ENCODE data around the gene TALDO1.

Gene TALDO1

DNA sequence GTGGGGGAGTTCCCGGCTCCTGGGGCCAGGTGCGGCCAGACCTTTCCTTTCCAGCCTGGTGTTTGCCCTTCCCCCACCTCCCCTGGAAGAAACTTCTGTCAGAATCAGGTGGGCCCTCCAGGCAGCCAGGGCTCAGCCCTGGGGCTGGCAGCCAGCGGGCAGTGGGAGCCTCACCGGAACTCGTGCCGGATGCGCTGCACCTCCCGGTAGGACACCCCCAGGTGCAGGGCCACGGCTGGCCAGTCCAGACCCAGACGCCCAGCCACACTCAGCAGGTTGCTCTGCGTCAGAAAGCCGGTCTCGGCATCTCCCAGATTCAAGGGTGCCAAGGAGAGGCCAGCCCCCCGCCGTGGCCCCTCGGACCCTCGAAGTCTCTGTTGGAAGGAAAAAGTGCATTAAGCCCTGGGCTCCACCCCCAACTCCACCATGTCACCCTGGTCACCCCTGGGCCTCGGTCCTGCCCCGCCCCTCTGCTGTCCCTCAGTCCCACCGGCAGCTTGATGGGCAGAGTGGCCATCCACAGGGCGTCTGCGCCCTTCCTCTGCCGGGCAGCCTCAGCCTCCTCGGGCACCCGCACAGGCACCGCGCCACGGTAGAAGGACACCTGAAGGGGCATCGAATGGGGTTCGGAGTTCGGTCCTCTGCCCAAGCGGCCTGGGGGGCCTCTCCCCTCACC is 52.5 kb downstream of the TALDO1 start:
- TF ChIP-seq GATA2 (IDR thresholded peaks at IDR 0.05; ENCODE audit: low read depth, low read length) (no peak), GATA3 (IDR thresholded peaks at IDR 0.05; ENCODE audit: low read depth, low read length) (no peak)

DNA sequence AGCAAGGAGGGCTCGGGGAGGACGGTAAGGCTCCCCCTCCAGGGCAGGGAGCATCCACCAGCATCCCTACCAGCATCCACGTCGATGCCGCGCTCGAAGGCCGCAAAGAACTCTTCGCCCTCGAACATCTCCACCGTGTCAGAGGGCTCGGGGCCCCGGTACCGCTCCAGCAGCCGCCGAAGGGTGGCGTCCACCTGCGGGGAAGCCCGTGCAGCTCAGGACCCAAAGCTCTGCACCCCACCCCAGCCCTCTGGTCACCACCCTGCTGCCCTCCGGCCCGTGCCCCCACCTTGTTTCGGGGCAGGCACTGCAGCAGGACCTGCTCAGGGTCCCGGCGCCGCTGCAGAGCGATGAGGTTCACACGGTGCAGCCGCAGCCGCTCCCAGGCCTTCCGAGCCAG is 53.2 kb downstream of the TALDO1 start:
- TF ChIP-seq GATA2 (IDR thresholded peaks at IDR 0.05; ENCODE audit: low read depth, low read length), result no peak
- TF ChIP-seq GATA3 (IDR thresholded peaks at IDR 0.05; ENCODE audit: low read depth, low read length), result no peak

GRCh38 chr11:801097-801780 is 54.0 kb downstream of the TALDO1 start:
- TF ChIP-seq GATA2 (IDR thresholded peaks at IDR 0.05; ENCODE audit: low read depth, low read length) (no peak), GATA3 (IDR thresholded peaks at IDR 0.05; ENCODE audit: low read depth, low read length) (no peak)

GRCh38 chr11:802018-802617 is 54.9 kb downstream of the TALDO1 start:
- TF ChIP-seq GATA2 (IDR thresholded peaks at IDR 0.05; ENCODE audit: low read depth, low read length), result no peak
- no peak for TF ChIP-seq GATA3 (IDR thresholded peaks at IDR 0.05; ENCODE audit: low read depth, low read length)

- TF ChIP-seq GATA3 (IDR thresholded peaks at IDR 0.05; ENCODE audit: low read depth, low read length) (no peak), GATA2 (IDR thresholded peaks at IDR 0.05; ENCODE audit: low read depth, low read length) (no peak)
These were observed 55.6 kb downstream of the TALDO1 start for GRCh38 chr11:802693-803466.

GRCh38 chr11:803467-803742 is 56.1 kb downstream of the TALDO1 start:
- no peak for TF ChIP-seq GATA2 (IDR thresholded peaks at IDR 0.05; ENCODE audit: low read depth, low read length)
- no peak for TF ChIP-seq GATA3 (IDR thresholded peaks at IDR 0.05; ENCODE audit: low read depth, low read length)

GRCh38 chr11:803770-804598 is 56.7 kb downstream of the TALDO1 start:
- TF ChIP-seq GATA2 (IDR thresholded peaks at IDR 0.05; ENCODE audit: low read depth, low read length) (no peak), GATA3 (IDR thresholded peaks at IDR 0.05; ENCODE audit: low read depth, low read length) (no peak)

DNA sequence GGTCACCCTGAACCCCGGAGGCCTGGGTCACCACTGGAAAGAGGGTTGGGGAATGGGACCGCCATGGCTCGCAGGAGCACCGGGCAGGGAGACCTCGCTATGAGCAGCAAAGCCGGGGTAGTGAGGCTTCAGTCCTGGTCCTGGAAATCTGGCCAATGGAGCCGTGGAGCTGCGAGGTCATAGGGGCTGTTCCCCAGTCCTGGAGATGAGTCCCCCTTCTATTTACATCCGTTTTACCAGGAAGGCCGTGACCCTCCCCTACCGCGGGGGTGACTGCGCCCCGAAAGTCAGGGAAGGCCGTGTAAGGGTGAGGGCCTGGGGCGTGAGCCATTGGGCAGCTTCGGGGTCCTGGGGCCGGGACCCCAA is 57.3 kb downstream of the TALDO1 start:
- TF ChIP-seq GATA2 (IDR thresholded peaks at IDR 0.05; ENCODE audit: low read depth, low read length), result no peak
- no peak for TF ChIP-seq GATA3 (IDR thresholded peaks at IDR 0.05; ENCODE audit: low read depth, low read length)

DNA sequence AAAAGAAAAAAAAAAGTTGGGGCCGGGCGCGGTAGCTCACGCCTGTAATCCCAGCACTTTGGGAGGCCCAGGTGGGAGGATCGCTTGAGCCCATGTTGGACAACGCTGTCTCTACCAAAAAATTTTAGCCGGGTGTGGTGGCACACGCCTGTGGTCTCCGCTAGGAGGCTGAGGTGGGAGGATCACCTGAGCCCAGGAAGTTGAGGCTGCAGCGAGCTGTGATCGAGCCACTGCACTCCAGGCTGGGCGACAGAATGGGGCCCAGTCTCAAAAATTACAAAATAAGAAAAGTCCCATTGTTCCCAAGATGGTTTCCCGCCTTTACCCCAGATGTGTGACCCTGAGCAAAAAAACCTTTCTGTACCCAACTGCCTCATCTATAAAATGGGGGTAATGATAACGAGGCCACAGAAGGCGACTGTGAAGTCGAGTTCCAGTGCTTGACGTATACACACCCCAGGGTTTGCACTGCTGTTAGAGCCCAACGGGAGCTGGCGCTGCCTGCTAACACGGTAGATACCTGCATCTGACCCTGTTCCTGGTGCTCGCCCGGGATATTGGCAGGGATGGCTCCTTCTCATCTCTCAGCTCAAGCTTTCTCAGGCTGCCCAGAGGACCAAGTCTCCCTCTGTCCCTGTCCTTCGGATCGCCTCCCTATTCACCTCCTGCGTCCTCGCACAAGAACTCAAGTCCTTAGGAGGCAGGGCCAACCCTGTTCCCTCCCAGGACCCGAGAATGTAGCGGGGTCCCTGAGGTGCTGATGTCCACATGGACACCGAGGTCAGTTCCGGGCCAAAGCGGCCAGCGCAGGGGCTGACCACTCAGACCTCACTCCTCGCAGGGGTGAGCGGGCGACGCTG is 61.4 kb downstream of the TALDO1 start:
- no peak for TF ChIP-seq GATA3 (IDR thresholded peaks at IDR 0.05; ENCODE audit: low read depth, low read length)

GRCh38 chr11:809287-810039 is 62.2 kb downstream of the TALDO1 start, which contains the start of gene RPLP2:
RPLP2 (plus strand) TSS chr11:809967; CDS start chr11:810235, 268 bp downstream.
- TF ChIP-seq GATA2 (IDR thresholded peaks at IDR 0.05; ENCODE audit: low read depth, low read length), result no peak
- no peak for TF ChIP-seq GATA3 (IDR thresholded peaks at IDR 0.05; ENCODE audit: low read depth, low read length)

GRCh38 chr11:810040-810567 is 62.8 kb downstream of the TALDO1 start:
- TF ChIP-seq GATA3 (IDR thresholded peaks at IDR 0.05; ENCODE audit: low read depth, low read length) (no peak), GATA2 (IDR thresholded peaks at IDR 0.05; ENCODE audit: low read depth, low read length) (no peak)
